HUES48 (cell line): ENCODE data around the gene ITSN1.

Experiments
- H3K27ac ChIP-seq: one replicate; pipeline ENCODE4 v1.7.0; 2013; ENCODE audit warnings: low read depth, low read length, inconsistent platforms
- H3K27me3 ChIP-seq: 2 replicates; pipeline ENCODE4 v1.6.1; 2013; ENCODE audit warnings: mild to moderate bottlenecking, low read length; ENCODE audit not compliant: control insufficient read depth, insufficient read depth
- H3K36me3 ChIP-seq: 2 replicates; pipeline ENCODE4 v1.6.1; 2013; ENCODE audit warnings: low read length; ENCODE audit not compliant: control insufficient read depth, insufficient read depth
- H3K4me1 ChIP-seq: 2 replicates; pipeline ENCODE4 v1.6.1; 2013; ENCODE audit warnings: mild to moderate bottlenecking, low read length; ENCODE audit not compliant: control insufficient read depth, insufficient read depth
- H3K4me3 ChIP-seq: 2 replicates; pipeline ENCODE4 v1.5.1; 2013; ENCODE audit warnings: mild to moderate bottlenecking, low read depth, low read length
- H3K9ac ChIP-seq: 2 replicates; pipeline ENCODE4 v1.6.1; 2013; ENCODE audit warnings: mild to moderate bottlenecking, low read depth, low read length, moderate library complexity
- H3K9me3 ChIP-seq: 2 replicates; pipeline ENCODE4 v1.6.1; 2013; ENCODE audit warnings: low read length; ENCODE audit not compliant: control insufficient read depth, insufficient read depth

ITSN1 gene

GRCh38 chr21:33640697-33641351 is 1.5 kb upstream of the ITSN1 start:
- Histone ChIP-seq H3K9me3 (no peaks in the 10 kb centered on the region), H3K4me3 (peak overlapping the region; percentile 93), H3K4me1 (peaks cover 25% of the 10 kb centered on the region), H3K9ac (peak overlapping the region; percentile 80), H3K36me3 (no peaks in the 10 kb centered on the region), H3K27ac (peak overlapping the region; percentile 95), H3K27me3 (no peaks in the 10 kb centered on the region)

GRCh38 chr21:33641352-33642026 is 812 bp upstream of the ITSN1 start, which contains the start of gene CRYZL1:
CRYZL1 (minus strand) TSS chr21:33641741; CDS start chr21:33631551, 10,190 bp downstream.
- peak within 1 kb of the TSS; percentile 93 for H3K4me3 ChIP-seq
- no peaks in the 10 kb centered on the region for H3K36me3 ChIP-seq
- H3K27me3 ChIP-seq = no peaks in the 10 kb centered on the region
- peaks cover 28% of the 10 kb centered on the region for H3K4me1 ChIP-seq
- peak within 1 kb of the TSS; percentile 81 for H3K9ac ChIP-seq
- H3K9me3 ChIP-seq = no peaks in the 10 kb centered on the region
- H3K27ac ChIP-seq = peak within 1 kb of the TSS; percentile 95

- H3K27ac ChIP-seq = peak overlapping the region; percentile 84
- peaks cover 28% of the 10 kb centered on the region for H3K4me1 ChIP-seq
- no peaks in the 10 kb centered on the region for H3K36me3 ChIP-seq
- peak overlapping the region; percentile 73 for H3K9ac ChIP-seq
- H3K4me3 ChIP-seq = peak overlapping the region; percentile 93
- no peaks in the 10 kb centered on the region for H3K9me3 ChIP-seq
- H3K27me3 ChIP-seq = no peaks in the 10 kb centered on the region
Measured at GRCh38 chr21:33642896-33643657, 776 bp downstream of the ITSN1 start.

GRCh38 chr21:33643658-33644311 is 1.5 kb downstream of the ITSN1 start:
- Histone ChIP-seq H3K27me3 (no peaks in the 10 kb centered on the region), H3K9me3 (no peaks in the 10 kb centered on the region), H3K27ac (peak overlapping the region; percentile 84), H3K9ac (peak overlapping the region; percentile 73), H3K4me1 (peaks cover 29% of the 10 kb centered on the region), H3K36me3 (no peaks in the 10 kb centered on the region), H3K4me3 (peak overlapping the region; percentile 93)

GRCh38 chr21:33644383-33645074 is 2.2 kb downstream of the ITSN1 start:
- peak overlapping the region; percentile 93 for H3K4me3 ChIP-seq
- H3K9me3 ChIP-seq = no peaks in the 10 kb centered on the region
- H3K27me3 ChIP-seq = no peaks in the 10 kb centered on the region
- no peaks in the 10 kb centered on the region for H3K36me3 ChIP-seq
- peak overlapping the region; percentile 45 for H3K27ac ChIP-seq
- peaks cover 34% of the 10 kb centered on the region for H3K4me1 ChIP-seq
- no peak overlapping the region; the same call in 1 of the 2 replicates for H3K9ac ChIP-seq

- H3K9ac ChIP-seq = no peak overlapping the region
- H3K36me3 ChIP-seq = no peaks in the 10 kb centered on the region
- H3K27me3 ChIP-seq = no peaks in the 10 kb centered on the region
- H3K4me1 ChIP-seq = peaks cover 38% of the 10 kb centered on the region
- H3K27ac ChIP-seq = no peak overlapping the region
- no peaks in the 10 kb centered on the region for H3K9me3 ChIP-seq
- H3K4me3 ChIP-seq = no peak overlapping the region
Measured at GRCh38 chr21:33645730-33646129, 3.4 kb downstream of the ITSN1 start.

GRCh38 chr21:33647587-33647986 is 5.3 kb downstream of the ITSN1 start:
- no peaks in the 10 kb centered on the region for H3K9me3 ChIP-seq
- no peak overlapping the region for H3K27ac ChIP-seq
- H3K4me1 ChIP-seq = peaks cover 56% of the 10 kb centered on the region
- no peaks in the 10 kb centered on the region for H3K36me3 ChIP-seq
- H3K4me3 ChIP-seq = no peak overlapping the region
- no peaks in the 10 kb centered on the region for H3K27me3 ChIP-seq
- no peak overlapping the region for H3K9ac ChIP-seq

- Histone ChIP-seq H3K27ac (no peak overlapping the region), H3K27me3 (no peaks in the 10 kb centered on the region), H3K36me3 (no peaks in the 10 kb centered on the region), H3K9ac (no peak overlapping the region), H3K9me3 (no peaks in the 10 kb centered on the region), H3K4me3 (no peak overlapping the region), H3K4me1 (peaks cover 56% of the 10 kb centered on the region)
Measured at GRCh38 chr21:33648555-33648954, 6.3 kb downstream of the ITSN1 start.

GRCh38 chr21:33650230-33650629 is 7.9 kb downstream of the ITSN1 start:
- H3K4me3 ChIP-seq = no peak overlapping the region
- H3K9me3 ChIP-seq = no peaks in the 10 kb centered on the region
- no peak overlapping the region for H3K27ac ChIP-seq
- H3K4me1 ChIP-seq = peaks cover 51% of the 10 kb centered on the region
- H3K9ac ChIP-seq = no peak overlapping the region
- H3K27me3 ChIP-seq = no peaks in the 10 kb centered on the region
- no peaks in the 10 kb centered on the region for H3K36me3 ChIP-seq

- H3K9ac ChIP-seq = no peak overlapping the region
- no peaks in the 10 kb centered on the region for H3K27me3 ChIP-seq
- no peaks in the 10 kb centered on the region for H3K9me3 ChIP-seq
- peaks cover 50% of the 10 kb centered on the region for H3K4me1 ChIP-seq
- no peaks in the 10 kb centered on the region for H3K36me3 ChIP-seq
- peak overlapping the region; percentile 68 for H3K27ac ChIP-seq
- H3K4me3 ChIP-seq = no peak overlapping the region; the same call in 1 of the 2 replicates
Measured at GRCh38 chr21:33650929-33651509, 8.7 kb downstream of the ITSN1 start.
